ENCODE data around the gene USP22.

GRCh38 chr17:21072745-21073197 lies 30.0 kb upstream of the USP22 start:
- TF ChIP-seq POLR2A (IDR thresholded peaks at IDR 0.05) = no peak
- no peak for TF ChIP-seq CTCF (IDR thresholded peaks at IDR 0.05)
